ENCODE results near the gene PIGC. TPM values are rescaled to one million over a fixed set of nuclear protein-coding genes. Genes with fewer than 3 reads are reported as not detected.

PIGC gene
- total and polyA plus RNA-seq, 2 donors (not counting 3 experiments of a cell fraction or from before 2014, with no cell fraction given): 16.1 to 25.8 TPM

- ChIA-PET CTCF (interaction anchor here (0.8 to 1.4 kb wide), 4 partner anchors 10 to 392 kb away, joined by 3 to 8 read pairs (median 4); no protein-coding TSS in a partner anchor), POLR2A (no interaction called here)
- Histone ChIP-seq H3K9ac (replicated peaks; ENCODE audit: extremely low read depth, insufficient read depth, low read length) (no peak overlapping the region), H3K9me3 (replicated peaks; ENCODE audit: control insufficient read depth, insufficient read depth, low read length) (no peaks in the 10 kb centered on the region), H2AFZ (ENCODE audit: low read depth, low read length) (no peak overlapping the region), H4K20me1 (replicated peaks; ENCODE audit: control insufficient read depth, extremely low read depth, insufficient read depth, low read length) (no peaks in the 10 kb centered on the region), H3K9me1 (replicated peaks; ENCODE audit: control insufficient read depth, extremely low read depth, insufficient read depth, low read length) (no peaks in the 10 kb centered on the region), H3K36me3 (ENCODE audit: control insufficient read depth in 2 of 2, extremely low read depth in 1 of 2, insufficient read depth in 2 of 2, low read length in 2 of 2) (no peaks in the 10 kb centered on the region), H3K4me3 (replicated peaks in 1 of 3; ENCODE audit: insufficient read depth in 1 of 3, low read depth in 1 of 3, low read length in 3 of 3) (no peak overlapping the region), H3K27ac (ENCODE audit: insufficient read depth, low read depth, low read length) (no peak overlapping the region), H3K27me3 (ENCODE audit: control insufficient read depth in 2 of 2, insufficient read depth in 2 of 2, low read length in 2 of 2) (no peaks in the 10 kb centered on the region), H3K4me2 (ENCODE audit: insufficient read depth, low read length) (peak overlapping the region; percentile 20), H3K4me1 (ENCODE audit: control insufficient read depth, extremely low read depth, insufficient read depth, low read length) (peaks cover 26% of the 10 kb centered on the region), H3K79me2 (ENCODE audit: control insufficient read depth, insufficient read depth, low read length) (no peaks in the 10 kb centered on the region)
- FAIRE-seq (no peak), DNase-seq (ENCODE audit: low read depth, low spot score) (no peak)
- intact Hi-C loops (cut with micrococcal nuclease): no loop called here
- dilution Hi-C loops (cut with MboI; ENCODE audit: extremely low pct_ligation_motif_present, low sequenced_read_pairs): no loop called here
- TF ChIP-seq MAX (IDR thresholded peaks at IDR 0.05; ENCODE audit: insufficient read depth, insufficient read length): no peak
- TF ChIP-seq GATA2 (IDR thresholded peaks at IDR 0.05; ENCODE audit: insufficient read depth, insufficient read length, low read depth, low read length): no peak
- TF ChIP-seq POLR2A (IDR thresholded peaks at IDR 0.05; ENCODE audit: low read depth, low read length): no peak
- no peak for TF ChIP-seq MYC (IDR thresholded peaks at IDR 0.05; ENCODE audit: low read depth, low read length)
- no peak for TF ChIP-seq CTCF (IDR thresholded peaks at IDR 0.05; ENCODE audit: extremely low read depth in 1 of 2, insufficient read depth in 1 of 2, low read depth in 1 of 2, low read length in 2 of 2)
- TF ChIP-seq EZH2 (IDR thresholded peaks at IDR 0.05; ENCODE audit: borderline replicate concordance, low read depth, low read length, severe bottlenecking): no peak
- no peak for TF ChIP-seq JUN (IDR thresholded peaks at IDR 0.05; ENCODE audit: borderline replicate concordance, insufficient read depth, insufficient read length, low read depth)
- TF ChIP-seq POLR2AphosphoS5 (IDR thresholded peaks at IDR 0.05; ENCODE audit: insufficient read depth, low read depth, low read length): no peak
- TF ChIP-seq FOS (IDR thresholded peaks at IDR 0.05; ENCODE audit: borderline replicate concordance, insufficient read depth, low read length): no peak
- BruUV-seq (replicated peaks): no TSS peak
Observed at GRCh38 chr1:172394141-172394751, 49.6 kb downstream of the PIGC start.
